ENCODE measurements around the gene BPIFB6.

DNA sequence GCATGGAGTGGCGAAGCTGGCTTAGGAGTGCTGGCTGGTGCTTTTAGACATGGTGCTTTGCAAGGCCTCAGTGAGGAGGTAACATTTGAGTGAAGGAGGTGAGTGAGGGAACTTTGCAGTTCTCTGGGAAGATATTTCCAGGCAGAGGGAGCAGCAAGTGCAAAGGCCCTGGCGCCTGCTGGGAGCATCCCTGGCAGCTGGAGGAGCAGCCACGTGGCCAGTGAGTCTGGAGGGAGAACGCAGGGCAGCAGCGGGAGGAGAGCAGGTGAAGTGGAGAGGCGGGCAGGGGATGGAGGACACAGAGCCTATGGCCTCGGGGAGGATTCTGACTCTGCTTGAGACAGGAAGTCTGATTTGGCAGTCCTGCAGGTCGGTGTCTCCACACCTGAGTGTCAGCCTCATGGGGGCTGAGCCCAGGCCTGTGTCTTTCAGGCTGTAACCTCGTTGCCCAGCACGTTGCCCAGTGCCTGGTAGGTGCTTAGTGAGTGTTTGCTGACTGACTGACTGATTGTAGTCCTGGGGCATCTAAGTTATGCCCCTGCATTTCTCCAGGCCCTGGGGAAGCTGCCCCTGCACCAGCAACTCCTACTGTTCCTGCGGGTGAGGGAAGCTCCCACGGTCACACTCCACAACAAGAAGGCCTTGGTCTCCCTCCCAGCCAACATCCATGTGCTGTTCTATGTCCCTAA lies 36.9 kb downstream of the BPIFB6 start:
- TF ChIP-seq POLR2A (IDR thresholded peaks at IDR 0.05) (no peak), POLR2AphosphoS5 (IDR thresholded peaks at IDR 0.05) (no peak), EP300 (IDR thresholded peaks at IDR 0.05) (no peak)
- TF ChIP-seq, protein P1, sequence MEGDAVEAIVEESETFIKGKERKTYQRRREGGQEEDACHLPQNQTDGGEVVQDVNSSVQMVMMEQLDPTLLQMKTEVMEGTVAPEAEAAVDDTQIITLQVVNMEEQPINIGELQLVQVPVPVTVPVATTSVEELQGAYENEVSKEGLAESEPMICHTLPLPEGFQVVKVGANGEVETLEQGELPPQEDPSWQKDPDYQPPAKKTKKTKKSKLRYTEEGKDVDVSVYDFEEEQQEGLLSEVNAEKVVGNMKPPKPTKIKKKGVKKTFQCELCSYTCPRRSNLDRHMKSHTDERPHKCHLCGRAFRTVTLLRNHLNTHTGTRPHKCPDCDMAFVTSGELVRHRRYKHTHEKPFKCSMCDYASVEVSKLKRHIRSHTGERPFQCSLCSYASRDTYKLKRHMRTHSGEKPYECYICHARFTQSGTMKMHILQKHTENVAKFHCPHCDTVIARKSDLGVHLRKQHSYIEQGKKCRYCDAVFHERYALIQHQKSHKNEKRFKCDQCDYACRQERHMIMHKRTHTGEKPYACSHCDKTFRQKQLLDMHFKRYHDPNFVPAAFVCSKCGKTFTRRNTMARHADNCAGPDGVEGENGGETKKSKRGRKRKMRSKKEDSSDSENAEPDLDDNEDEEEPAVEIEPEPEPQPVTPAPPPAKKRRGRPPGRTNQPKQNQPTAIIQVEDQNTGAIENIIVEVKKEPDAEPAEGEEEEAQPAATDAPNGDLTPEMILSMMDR (IDR thresholded peaks at IDR 0.05) = no peak
